ENCODE data around the gene MOV10. TPM values are rescaled to one million over a fixed set of nuclear protein-coding genes. Genes with fewer than 3 reads are reported as not detected.
A peak's percentile ranks its signal among the peaks of the same experiment; 100 is the strongest.

MOV10 gene
- total RNA-seq, 1 donor from 2014 or later = 46.7 TPM

- no peak for DNase-seq (ENCODE audit: low read depth)
- Histone ChIP-seq H3K4me3 (ENCODE audit: low read depth, low read length) (no peak overlapping the region), H3K36me3 (ENCODE audit: control insufficient read depth, insufficient read depth, low read length) (no peaks in the 10 kb centered on the region), H3K27me3 (ENCODE audit: control insufficient read depth, insufficient read depth, low read length) (no peaks in the 10 kb centered on the region)
- no peak for TF ChIP-seq CTCF (IDR thresholded peaks at IDR 0.05; ENCODE audit: insufficient read depth, low read length, poor library complexity, severe bottlenecking)
These were observed 7.5 kb upstream of the MOV10 start for GRCh38 chr1:112666946-112667345.

GRCh38 chr1:112672009-112672408 is 2.5 kb upstream of the MOV10 start:
- no peaks in the 10 kb centered on the region for H3K36me3 ChIP-seq (ENCODE audit: control insufficient read depth, insufficient read depth, low read length)

GRCh38 chr1:112672842-112673241 is 1.6 kb upstream of the MOV10 start:
- no peak for TF ChIP-seq CTCF (IDR thresholded peaks at IDR 0.05; ENCODE audit: insufficient read depth, low read length, poor library complexity, severe bottlenecking)
- Histone ChIP-seq H3K36me3 (ENCODE audit: control insufficient read depth, insufficient read depth, low read length) (no peaks in the 10 kb centered on the region), H3K27me3 (ENCODE audit: control insufficient read depth, insufficient read depth, low read length) (no peaks in the 10 kb centered on the region), H3K4me3 (ENCODE audit: low read depth, low read length) (no peak overlapping the region)
- no peak for DNase-seq (ENCODE audit: low read depth)

More at GRCh38 chr1:112672009-112672408, 2.5 kb upstream of the MOV10 start:
- no peak for TF ChIP-seq CTCF (IDR thresholded peaks at IDR 0.05; ENCODE audit: insufficient read depth, low read length, poor library complexity, severe bottlenecking)
- no peak overlapping the region for H3K4me3 ChIP-seq (ENCODE audit: low read depth, low read length)
- no peaks in the 10 kb centered on the region for H3K27me3 ChIP-seq (ENCODE audit: control insufficient read depth, insufficient read depth, low read length)
- no peak for DNase-seq (ENCODE audit: low read depth)

GRCh38 chr1:112673592-112674439 is 643 bp upstream of the MOV10 start:
- DNase-seq (ENCODE audit: low read depth) = no peak
- Histone ChIP-seq H3K36me3 (ENCODE audit: control insufficient read depth, insufficient read depth, low read length) (no peaks in the 10 kb centered on the region), H3K27me3 (ENCODE audit: control insufficient read depth, insufficient read depth, low read length) (no peaks in the 10 kb centered on the region), H3K4me3 (ENCODE audit: low read depth, low read length) (peak overlapping the region; percentile 89)
- peak; percentile 45 for TF ChIP-seq CTCF (IDR thresholded peaks at IDR 0.05; ENCODE audit: insufficient read depth, low read length, poor library complexity, severe bottlenecking)

GRCh38 chr1:112674986-112675727 is 698 bp downstream of the MOV10 start:
- Histone ChIP-seq H3K4me3 (ENCODE audit: low read depth, low read length) (peak overlapping the region; percentile 89), H3K36me3 (ENCODE audit: control insufficient read depth, insufficient read depth, low read length) (no peaks in the 10 kb centered on the region), H3K27me3 (ENCODE audit: control insufficient read depth, insufficient read depth, low read length) (no peaks in the 10 kb centered on the region)
- no peak for TF ChIP-seq CTCF (IDR thresholded peaks at IDR 0.05; ENCODE audit: insufficient read depth, low read length, poor library complexity, severe bottlenecking)
- no peak for DNase-seq (ENCODE audit: low read depth)

Data from kidney epithelial cell (primary cell).